DOHH2 (cell line): Measurements from ENCODE around the gene TMEM106C.

Experiments
- EZH2phosphoT487 ChIP-seq: fragments of 200-600 bp; sonication (generic); IDR thresholded peaks from 2 replicates; pipeline ENCODE4 v1.6.1; 2017; ENCODE audit warnings: borderline replicate concordance, mild to moderate bottlenecking, antibody characterized with exemption, low read length, moderate library complexity, mixed read lengths
- TF ChIP-seq, protein P1 (sequence below): fragments of 200-600 bp; sonication (generic); IDR thresholded peaks from one replicate; pipeline ENCODE4 v1.5.1; 2014; ENCODE audit warnings: antibody characterized with exemption, mild to moderate bottlenecking, low read depth, low read length; ENCODE audit not compliant: poor library complexity, severe bottlenecking

DNA sequence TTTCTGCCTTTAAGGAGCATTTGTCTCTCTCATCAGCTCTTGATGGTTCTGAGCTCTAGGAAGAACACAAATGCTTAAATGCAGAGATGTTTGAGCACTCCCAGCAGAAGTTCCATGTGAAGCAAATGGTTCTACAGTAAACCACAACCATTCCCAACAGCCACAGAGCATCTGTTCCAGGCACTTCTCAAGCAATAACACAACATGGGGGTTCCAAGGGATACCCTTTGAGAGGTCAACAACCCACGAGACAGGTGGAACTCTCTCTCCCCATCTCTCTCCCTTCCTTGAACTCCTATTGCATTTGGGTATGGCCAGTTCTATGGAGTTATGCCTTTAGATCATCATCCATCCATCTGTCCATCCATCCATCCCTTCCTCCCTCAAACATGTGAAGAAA lies 46.1 kb downstream of the TMEM106C start:
- TF ChIP-seq, protein P1, sequence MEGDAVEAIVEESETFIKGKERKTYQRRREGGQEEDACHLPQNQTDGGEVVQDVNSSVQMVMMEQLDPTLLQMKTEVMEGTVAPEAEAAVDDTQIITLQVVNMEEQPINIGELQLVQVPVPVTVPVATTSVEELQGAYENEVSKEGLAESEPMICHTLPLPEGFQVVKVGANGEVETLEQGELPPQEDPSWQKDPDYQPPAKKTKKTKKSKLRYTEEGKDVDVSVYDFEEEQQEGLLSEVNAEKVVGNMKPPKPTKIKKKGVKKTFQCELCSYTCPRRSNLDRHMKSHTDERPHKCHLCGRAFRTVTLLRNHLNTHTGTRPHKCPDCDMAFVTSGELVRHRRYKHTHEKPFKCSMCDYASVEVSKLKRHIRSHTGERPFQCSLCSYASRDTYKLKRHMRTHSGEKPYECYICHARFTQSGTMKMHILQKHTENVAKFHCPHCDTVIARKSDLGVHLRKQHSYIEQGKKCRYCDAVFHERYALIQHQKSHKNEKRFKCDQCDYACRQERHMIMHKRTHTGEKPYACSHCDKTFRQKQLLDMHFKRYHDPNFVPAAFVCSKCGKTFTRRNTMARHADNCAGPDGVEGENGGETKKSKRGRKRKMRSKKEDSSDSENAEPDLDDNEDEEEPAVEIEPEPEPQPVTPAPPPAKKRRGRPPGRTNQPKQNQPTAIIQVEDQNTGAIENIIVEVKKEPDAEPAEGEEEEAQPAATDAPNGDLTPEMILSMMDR: no peak
- no peak for TF ChIP-seq EZH2phosphoT487
